Measurements from ENCODE around the gene RPH3AL. TPM values are rescaled to one million over a fixed set of nuclear protein-coding genes. Genes with fewer than 3 reads are reported as not detected.

Gene RPH3AL
- total RNA-seq, 1 experiment from 2014 or later: 26.0 TPM

DNA sequence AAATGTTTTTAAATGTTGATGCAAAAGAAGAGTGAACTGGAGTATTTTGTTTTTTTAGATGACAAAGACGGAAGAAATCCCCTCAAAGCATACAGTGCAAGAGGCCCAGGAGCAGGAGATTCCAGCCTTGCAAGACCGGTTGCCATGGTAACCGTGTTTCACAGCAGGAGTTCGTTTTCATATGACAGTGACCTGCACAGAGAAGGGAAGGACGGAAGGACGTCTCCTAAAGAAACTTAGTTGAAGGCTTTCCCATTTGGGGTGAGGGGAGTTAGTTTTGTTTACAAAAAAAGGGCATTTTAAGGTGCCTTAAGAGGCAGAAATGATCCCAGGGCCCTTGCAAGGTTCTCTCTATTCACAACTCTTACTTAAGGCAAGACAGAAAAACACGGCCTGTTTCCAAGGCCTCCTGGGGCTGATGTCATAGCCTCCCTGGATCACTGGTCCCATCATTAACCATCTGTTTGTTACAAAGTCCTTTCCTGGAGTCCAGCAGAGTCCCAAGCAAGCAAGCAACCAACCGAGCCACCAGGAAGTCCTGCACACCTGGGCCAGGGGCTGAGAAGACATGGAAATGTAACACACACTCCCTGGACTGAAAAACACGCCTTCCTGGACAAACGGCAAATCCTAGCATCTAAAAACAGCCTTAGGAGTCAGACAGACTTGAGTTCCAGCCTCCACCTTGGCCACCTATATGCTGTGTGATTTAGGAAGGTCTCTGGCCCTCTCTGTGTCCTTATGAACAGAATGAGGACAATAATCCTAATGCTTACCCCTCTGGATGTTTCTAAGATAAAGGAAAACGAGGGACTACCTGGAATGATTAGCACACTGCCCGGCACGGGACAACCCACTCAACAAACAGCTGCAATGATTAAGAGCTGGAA, 30.3 kb upstream of the RPH3AL start:
- no peak for TF ChIP-seq EZH2 (IDR thresholded peaks at IDR 0.05; ENCODE audit: low read depth)
- TF ChIP-seq, protein P1, sequence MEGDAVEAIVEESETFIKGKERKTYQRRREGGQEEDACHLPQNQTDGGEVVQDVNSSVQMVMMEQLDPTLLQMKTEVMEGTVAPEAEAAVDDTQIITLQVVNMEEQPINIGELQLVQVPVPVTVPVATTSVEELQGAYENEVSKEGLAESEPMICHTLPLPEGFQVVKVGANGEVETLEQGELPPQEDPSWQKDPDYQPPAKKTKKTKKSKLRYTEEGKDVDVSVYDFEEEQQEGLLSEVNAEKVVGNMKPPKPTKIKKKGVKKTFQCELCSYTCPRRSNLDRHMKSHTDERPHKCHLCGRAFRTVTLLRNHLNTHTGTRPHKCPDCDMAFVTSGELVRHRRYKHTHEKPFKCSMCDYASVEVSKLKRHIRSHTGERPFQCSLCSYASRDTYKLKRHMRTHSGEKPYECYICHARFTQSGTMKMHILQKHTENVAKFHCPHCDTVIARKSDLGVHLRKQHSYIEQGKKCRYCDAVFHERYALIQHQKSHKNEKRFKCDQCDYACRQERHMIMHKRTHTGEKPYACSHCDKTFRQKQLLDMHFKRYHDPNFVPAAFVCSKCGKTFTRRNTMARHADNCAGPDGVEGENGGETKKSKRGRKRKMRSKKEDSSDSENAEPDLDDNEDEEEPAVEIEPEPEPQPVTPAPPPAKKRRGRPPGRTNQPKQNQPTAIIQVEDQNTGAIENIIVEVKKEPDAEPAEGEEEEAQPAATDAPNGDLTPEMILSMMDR (conservative IDR thresholded peaks at IDR 0.05): no peak
- Histone ChIP-seq H3F3A (ENCODE audit: insufficient read depth, low read depth) (no peaks in the 10 kb centered on the region), H3K9me2 (ENCODE audit: insufficient read depth) (no peaks in the 10 kb centered on the region), H3K4me2 (no peak overlapping the region), H3K4me3 (no peak overlapping the region), H3K27ac (no peak overlapping the region), H3K36me3 (ENCODE audit: low read depth) (no peaks in the 10 kb centered on the region), H4K20me1 (ENCODE audit: insufficient read depth) (no peaks in the 10 kb centered on the region), H2AFZ (no peak overlapping the region), H3K27me3 (ENCODE audit: insufficient read depth, low read depth) (no peaks in the 10 kb centered on the region), H3K9me3 (ENCODE audit: insufficient read depth, low read depth) (no peaks in the 10 kb centered on the region), H3K4me1 (replicated peaks; ENCODE audit: insufficient read depth) (0 out of 2 replicates have a peak, but pooled peaks cover 3% of the 10 kb centered on the region), H3K79me2 (ENCODE audit: low read depth) (no peaks in the 10 kb centered on the region)
- no TSS peak for BruUV-seq (replicated peaks)
- POLR2A ChIA-PET (ENCODE audit: unreplicated experiment): no interaction called here
- DNase-seq: no peak
- CTCF ChIA-PET: no interaction called here
- intact Hi-C loops (cut with micrococcal nuclease; ENCODE audit: unreplicated experiment): loop anchor here (10.0 kb wide), 1 partner anchor 612 kb away; the partner anchor contains the start of gene TIMM22

DNA sequence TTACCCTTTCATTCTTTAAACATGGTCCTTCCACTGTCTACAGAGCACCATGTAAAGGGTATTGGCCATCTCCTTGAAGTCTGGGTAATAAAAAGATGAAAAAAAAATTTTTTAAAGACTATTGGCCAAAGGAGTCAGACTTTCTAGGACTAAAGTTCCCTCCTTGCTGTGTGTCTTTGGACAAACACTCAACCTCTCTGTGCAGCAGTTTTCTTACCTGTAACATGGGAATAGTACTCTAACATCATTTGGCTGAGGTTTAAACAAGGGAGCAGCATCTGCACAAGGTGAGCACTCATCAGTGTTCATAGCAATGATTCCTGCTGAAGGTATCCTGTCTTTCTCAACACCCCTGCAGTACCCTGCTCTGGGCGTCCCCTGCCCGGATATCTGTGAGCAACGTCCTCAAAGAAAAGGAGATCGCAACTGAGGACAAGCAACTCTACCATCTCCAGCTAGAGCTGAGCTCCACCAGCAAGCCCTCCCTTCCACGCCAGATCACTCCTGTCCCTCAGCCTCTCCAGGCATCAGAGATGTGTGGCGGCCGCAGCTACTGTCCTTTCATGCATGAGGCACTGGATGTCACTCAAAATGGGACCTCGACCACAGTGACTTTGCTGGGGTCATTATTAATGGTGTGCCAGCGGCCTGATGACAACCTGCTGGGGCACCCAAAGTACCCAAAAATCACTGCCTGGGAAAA, 29.5 kb upstream of the RPH3AL start:
- Histone ChIP-seq H3K4me3 (no peak overlapping the region), H4K20me1 (ENCODE audit: insufficient read depth) (no peaks in the 10 kb centered on the region), H3K36me3 (ENCODE audit: low read depth) (no peaks in the 10 kb centered on the region), H3K9me3 (ENCODE audit: insufficient read depth, low read depth) (no peaks in the 10 kb centered on the region), H3F3A (ENCODE audit: insufficient read depth, low read depth) (no peaks in the 10 kb centered on the region), H2AFZ (no peak overlapping the region), H3K27ac (no peak overlapping the region), H3K79me2 (ENCODE audit: low read depth) (no peaks in the 10 kb centered on the region), H3K4me1 (replicated peaks; ENCODE audit: insufficient read depth) (0 out of 2 replicates have a peak, but pooled peaks cover 3% of the 10 kb centered on the region), H3K4me2 (no peak overlapping the region), H3K27me3 (ENCODE audit: insufficient read depth, low read depth) (no peaks in the 10 kb centered on the region), H3K9me2 (ENCODE audit: insufficient read depth) (no peaks in the 10 kb centered on the region)
- no peak for DNase-seq
- intact Hi-C loops (cut with micrococcal nuclease; ENCODE audit: unreplicated experiment): loop anchor here (10.0 kb wide), 1 partner anchor 613 kb away; the partner anchor contains the start of gene TIMM22
- ChIA-PET CTCF (no interaction called here), POLR2A (ENCODE audit: unreplicated experiment) (no interaction called here)
- no TSS peak for BruUV-seq (replicated peaks)
- no peak for TF ChIP-seq EZH2 (IDR thresholded peaks at IDR 0.05; ENCODE audit: low read depth)
- TF ChIP-seq, protein P1 (conservative IDR thresholded peaks at IDR 0.05): no peak

DNA sequence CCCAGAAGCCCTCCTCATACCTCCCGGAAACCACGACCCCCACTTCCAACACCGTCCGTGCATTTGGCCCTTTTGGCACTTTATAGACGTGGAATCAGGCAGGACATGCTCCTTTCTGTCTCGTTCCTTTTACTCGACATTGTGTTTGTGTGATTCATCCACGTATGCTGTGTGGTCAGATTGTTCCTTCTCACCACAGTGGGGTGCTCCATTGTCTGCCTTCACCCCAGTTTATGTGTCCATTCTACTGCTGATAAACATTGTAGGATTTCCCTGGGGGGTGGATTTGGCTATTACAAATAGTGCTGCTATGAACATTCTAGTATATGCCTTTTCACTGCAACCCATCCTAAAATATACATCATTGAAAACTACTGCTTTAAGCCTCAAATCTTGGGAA, 28.9 kb upstream of the RPH3AL start:
- Histone ChIP-seq H3K79me2 (ENCODE audit: low read depth) (no peaks in the 10 kb centered on the region), H3K27ac (no peak overlapping the region), H3K4me1 (replicated peaks; ENCODE audit: insufficient read depth) (0 out of 2 replicates have a peak, but pooled peaks cover 3% of the 10 kb centered on the region), H3K27me3 (ENCODE audit: insufficient read depth, low read depth) (no peaks in the 10 kb centered on the region), H3F3A (ENCODE audit: insufficient read depth, low read depth) (no peaks in the 10 kb centered on the region), H3K36me3 (ENCODE audit: low read depth) (no peaks in the 10 kb centered on the region), H3K9me2 (ENCODE audit: insufficient read depth) (no peaks in the 10 kb centered on the region), H2AFZ (no peak overlapping the region), H4K20me1 (ENCODE audit: insufficient read depth) (no peaks in the 10 kb centered on the region), H3K4me2 (no peak overlapping the region), H3K9me3 (ENCODE audit: insufficient read depth, low read depth) (no peaks in the 10 kb centered on the region), H3K4me3 (no peak overlapping the region)
- CTCF ChIA-PET: no interaction called here
- TF ChIP-seq, protein P1 (conservative IDR thresholded peaks at IDR 0.05): no peak
- no peak for TF ChIP-seq EZH2 (IDR thresholded peaks at IDR 0.05; ENCODE audit: low read depth)
- no TSS peak for BruUV-seq (replicated peaks)
- intact Hi-C loops (cut with micrococcal nuclease; ENCODE audit: unreplicated experiment): loop anchor here (10.0 kb wide), 1 partner anchor 613 kb away; the partner anchor contains the start of gene TIMM22
- POLR2A ChIA-PET (ENCODE audit: unreplicated experiment): no interaction called here
- DNase-seq: no peak
